K562 (cell line): ENCODE measurements around the gene RAVER2. TPM values are rescaled to one million over a fixed set of nuclear protein-coding genes. Genes with fewer than 3 reads are reported as not detected.

Experiments used
- ATAC-seq: fragments of 200-7000 bp; cut with Tn5 transposase; 3 replicates; pipeline ENCODE4 v1.9.1; 2020; ENCODE audit warnings: moderate library complexity
- BruUV-seq: library from RNA; stranded (reverse); fragments of 400-500 nt; replicated peaks from 2 replicates; lab custom pipeline; 2021; lab: Mats Ljungman, UMichigan
- CTCF ChIA-PET: fragments of 300-600 bp; formaldehyde crosslinking; extraction: SDS; loops from one replicate; lab custom pipeline; 2021; ENCODE audit warnings: low intra/inter-chr PET ratio; lab: Yijun Ruan, JAX
- POLR2A ChIA-PET: fragments of 300-600, 350-650 bp; sonication (Branson Sonifier 250); formaldehyde crosslinking; extraction: SDS; loops from one replicate; lab custom pipeline; 2021; ENCODE audit warnings: antibody characterized with exemption, inconsistent platforms; lab: Yijun Ruan, JAX
- DNase-seq, 4 experiments: peaks; one replicate each; pipeline versions ENCODE4 v3.0.0 to v3.0.0-alpha.2; 2011 to 2018; ENCODE audit warnings: low spot score in 3 of 4, mixed read lengths in 3 of 4; ENCODE audit errors: extremely low read depth in 1 of 4
- FAIRE-seq: peaks from 2 replicates; lab custom pipeline; 2011; peaks lifted over from hg19 to GRCh38; lab: Jason Lieb, UNC
- H2AFZ ChIP-seq: 2 replicates; pipeline ENCODE4 v1.6.0; 2011; ENCODE audit warnings: low read depth, low read length, control low read depth, inconsistent platforms
- H3K27ac ChIP-seq: fragments of 200-600 bp; 3 replicates; pipeline ENCODE4 v1.8.0; 2011; ENCODE audit warnings: low read depth, mild to moderate bottlenecking, control low read depth, inconsistent platforms, low read length, moderate library complexity, mixed read lengths; ENCODE audit errors: extremely low read depth
- H3K27me3 ChIP-seq, 2 experiments: fragments of 300-600 bp in 1 of 2; 2 replicates in 1 of 2; 3 replicates in 1 of 2; pipeline versions ENCODE4 v1.6.0 to v1.8.0; 2011; ENCODE audit warnings: inconsistent platforms in 2 of 2, low read length in 2 of 2, mild to moderate bottlenecking in 1 of 2, mixed read lengths in 1 of 2, moderate library complexity in 1 of 2; ENCODE audit not compliant: control insufficient read depth in 2 of 2, insufficient read depth in 2 of 2
- H3K36me3 ChIP-seq: fragments of 300-600 bp; 3 replicates; pipeline ENCODE4 v1.8.0; 2011; ENCODE audit warnings: mild to moderate bottlenecking, low read length, inconsistent platforms; ENCODE audit not compliant: control insufficient read depth, insufficient read depth
- H3K4me1 ChIP-seq, 2 experiments: fragments of 200-600 bp in 1 of 2; replicated peaks in 1 of 2; 2 replicates in 1 of 2; 3 replicates in 1 of 2; pipeline versions ENCODE4 v1.5.1 to v1.8.0; 2011; ENCODE audit warnings: inconsistent platforms in 2 of 2, low read length in 2 of 2, mild to moderate bottlenecking in 1 of 2, mixed read lengths in 1 of 2, moderate library complexity in 1 of 2; ENCODE audit not compliant: control insufficient read depth in 2 of 2, insufficient read depth in 2 of 2
- H3K4me2 ChIP-seq: 2 replicates; pipeline ENCODE4 v1.6.1; 2011; ENCODE audit warnings: low read length, control low read depth, inconsistent platforms, mixed read lengths; ENCODE audit not compliant: insufficient read depth
- H3K4me3 ChIP-seq: fragments of 200-600 bp; sonication (generic), shearing (Covaris generic); 2 replicates; pipeline ENCODE4 v1.5.1; 2016; ENCODE audit warnings: control low read depth, inconsistent platforms
- H3K79me2 ChIP-seq: fragments of 200-600 bp; 3 replicates; pipeline ENCODE4 v1.8.0; 2011; ENCODE audit warnings: low read length, inconsistent platforms; ENCODE audit not compliant: control insufficient read depth, insufficient read depth
- H3K9ac ChIP-seq, 2 experiments: 2 replicates each; pipeline versions ENCODE4 v1.6.0 to v1.6.1; 2011; ENCODE audit warnings: low read depth in 2 of 2, low read length in 2 of 2, control low read depth in 1 of 2, inconsistent platforms in 1 of 2, mild to moderate bottlenecking in 1 of 2, mixed read lengths in 1 of 2; ENCODE audit not compliant: insufficient read depth in 1 of 2
- H3K9me1 ChIP-seq: one replicate; pipeline ENCODE4 v1.6.0; 2011; ENCODE audit warnings: inconsistent platforms, mild to moderate bottlenecking, low read length, moderate library complexity; ENCODE audit not compliant: control insufficient read depth, insufficient read depth
- H3K9me3 ChIP-seq: replicated peaks from 2 replicates; pipeline ENCODE4 v1.5.1; 2011; ENCODE audit warnings: low read depth, low read length, inconsistent platforms; ENCODE audit not compliant: control insufficient read depth, insufficient read depth
- H4K20me1 ChIP-seq: replicated peaks from 2 replicates; pipeline ENCODE4 v1.6.1; 2011; ENCODE audit warnings: low read length, inconsistent platforms, mixed read lengths; ENCODE audit not compliant: control insufficient read depth, insufficient read depth
- DDX20 ChIP-seq: fragments of 450-650 bp; IDR thresholded peaks from 2 replicates; pipeline ENCODE4 v1.6.1; 2016; ENCODE audit warnings: missing genetic modification characterization, low read depth, mild to moderate bottlenecking, missing compliant biosample characterization, moderate library complexity
- GATAD2B ChIP-seq: fragments of 450-650 bp; IDR thresholded peaks from 2 replicates; pipeline ENCODE4 v1.6.1; 2017; ENCODE audit warnings: mild to moderate bottlenecking, borderline replicate concordance
- HCFC1 ChIP-seq: IDR thresholded peaks from 2 replicates; pipeline ENCODE4 v1.6.1; 2012; ENCODE audit warnings: low read depth, low read length, improper control_type of control experiment
- HDAC2 ChIP-seq: fragments of 450-650 bp; IDR thresholded peaks from 2 replicates; pipeline ENCODE4 v1.6.1; 2016; ENCODE audit warnings: mild to moderate bottlenecking
- HNRNPH1 ChIP-seq: fragments of 200-400 bp; formaldehyde crosslinking; optimal IDR thresholded peaks from 2 replicates; pipeline ENCODE3; 2017; ENCODE audit warnings: low read depth, mild to moderate bottlenecking, low read length, moderate library complexity
- NELFE ChIP-seq: IDR thresholded peaks from 2 replicates; pipeline ENCODE4 v1.6.1; 2011; ENCODE audit warnings: mild to moderate bottlenecking; ENCODE audit not compliant: insufficient read depth, insufficient read length
- POLR2AphosphoS2 ChIP-seq: IDR thresholded peaks from 2 replicates; pipeline ENCODE4 v1.6.1; 2012; ENCODE audit warnings: low read length, improper control_type of control experiment
- POLR2B ChIP-seq: fragments of 450-650 bp; IDR thresholded peaks from 2 replicates; pipeline ENCODE4 v1.6.1; 2018; ENCODE audit warnings: low read depth; ENCODE audit not compliant: partially characterized antibody
- TAF1 ChIP-seq: IDR thresholded peaks from 2 replicates; pipeline ENCODE4 v1.6.1; 2011; ENCODE audit warnings: mild to moderate bottlenecking, low read length, moderate library complexity; ENCODE audit not compliant: insufficient read depth, control insufficient read depth, severe bottlenecking; ENCODE audit errors: extremely low read depth
- TBL1XR1 ChIP-seq, 2 experiments: IDR thresholded peaks; 2 replicates each; pipeline ENCODE4 v1.6.1; 2012; ENCODE audit warnings: improper control_type of control experiment in 2 of 2, low read length in 2 of 2, mild to moderate bottlenecking in 1 of 2
- ZBTB7A ChIP-seq: IDR thresholded peaks from 2 replicates; pipeline ENCODE4 v1.6.1; 2011; ENCODE audit warnings: low read depth, mild to moderate bottlenecking, low read length, moderate library complexity, borderline replicate concordance; ENCODE audit not compliant: control insufficient read depth
- ZNF407 ChIP-seq: fragments of 450-650 bp; IDR thresholded peaks from 2 replicates; pipeline ENCODE4 v1.6.1; 2016; ENCODE audit warnings: low read depth
- WGBS: fragments of 100-300 bp; shearing (Covaris generic); methylation state at CpG from one replicate; pipeline ENCODE4 v1.1.6; 2016; ENCODE audit warnings: low coverage, mixed read lengths; ENCODE audit not compliant: insufficient coverage; ENCODE audit errors: missing lambda C conversion rate; 5-methylcytosine and 5-hydroxymethylcytosine counted together
- in situ Hi-C: fragments of 300-500 bp; cut with MboI; formaldehyde crosslinking; loops from 4 replicates; pipeline ENCODE4 v1.15.0; 2018; ENCODE audit warnings: inconsistent platforms, mixed read lengths
- intact Hi-C: fragments of 100-400 bp; cut with micrococcal nuclease; formaldehyde crosslinking; loops from 2 replicates; pipeline ENCODE4 v1.14.2; 2022
- polyA plus RNA-seq, 8 experiments: library from polyadenylated mRNA; depleted of rRNA in 4 of 8; stranded (reverse) in 5 of 8; unstranded in 3 of 8; fragments of >200 nt; fragmentation: Nextera tagmentation in 2 of 8; fragmentation: Illumina TruSeq in 1 of 8; extraction: Ambion mirVana in 2 of 8; extraction: Trizol in 1 of 8; gene quantifications; 2 replicates each; pipeline versions ENCODE4 v1.2.1 to v1.2.3, GENCODE V29; 2011 to 2014; ENCODE audit warnings: inconsistent platforms in 1 of 8, missing spikeins in 1 of 8
- total RNA-seq, 7 experiments: library from RNA; depleted of rRNA in 6 of 7; stranded (reverse); fragments of >200 nt in 6 of 7; fragmentation: Illumina TruSeq in 2 of 7; extraction: Trizol in 2 of 7; gene quantifications; 2 replicates each; pipeline versions ENCODE4 v1.2.1 to v1.2.3, GENCODE V29; 2011 to 2021; ENCODE audit warnings: low replicate concordance in 1 of 7
- TF ChIP-seq, protein P1 (sequence below): sonication (generic); formaldehyde crosslinking; IDR thresholded peaks from 2 replicates; pipeline ENCODE4 v1.8.1; 2023; ENCODE audit warnings: mild to moderate bottlenecking, missing genetic modification reagents

Gene RAVER2
- total and polyA plus RNA-seq, 9 of the 15 experiments (the other 6 are each of a cell fraction or from before 2014, with no cell fraction given) = 1.8 to 6.1 (median 4.4) TPM

GRCh38 chr1:64838486-64838885 lies 93.6 kb downstream of the RAVER2 start:
- H3K4me2 ChIP-seq = no peak overlapping the region
- no peak overlapping the region for H3K4me3 ChIP-seq
- H4K20me1 ChIP-seq = no peaks in the 10 kb centered on the region
- BruUV-seq = no TSS peak
- WGBS = 94% methylated on average over 4 of the region's 7 CpGs
- ChIA-PET POLR2A (no interaction called here), CTCF (no interaction called here)
- intact Hi-C loops = loop anchor here (5.0 kb wide), 1 partner anchor 184 kb away; no protein-coding TSS in a partner anchor
- H3K36me3 ChIP-seq = peaks cover 75% of the 10 kb centered on the region; the same call in 2 of the 3 replicates
- H2AFZ ChIP-seq = no peak overlapping the region
- ATAC-seq = no peak
- no peaks in the 10 kb centered on the region for H3K27me3 ChIP-seq
- H3K4me1 ChIP-seq = no peaks in the 10 kb centered on the region
- no peak for FAIRE-seq
- H3K27ac ChIP-seq = no peak overlapping the region
- H3K79me2 ChIP-seq = no peaks in the 10 kb centered on the region
- no peaks in the 10 kb centered on the region for H3K9me3 ChIP-seq
- H3K9me1 ChIP-seq = no peaks in the 10 kb centered on the region
- H3K9ac ChIP-seq = no peak overlapping the region
- in situ Hi-C loops = no loop called here
- no peak for DNase-seq
- TF ChIP-seq HNRNPH1 (no peak), TBL1XR1 (IDR thresholded peaks at IDR 0.05; ENCODE audit: low read length in 2 of 2) (no peak), POLR2AphosphoS2 (no peak), ZNF407 (no peak), ZBTB7A (no peak), DDX20 (tag) (no peak), GATAD2B (no peak), TAF1 (no peak), POLR2B (no peak), NELFE (no peak), HCFC1 (no peak), HDAC2 (no peak)
- TF ChIP-seq, protein P1, sequence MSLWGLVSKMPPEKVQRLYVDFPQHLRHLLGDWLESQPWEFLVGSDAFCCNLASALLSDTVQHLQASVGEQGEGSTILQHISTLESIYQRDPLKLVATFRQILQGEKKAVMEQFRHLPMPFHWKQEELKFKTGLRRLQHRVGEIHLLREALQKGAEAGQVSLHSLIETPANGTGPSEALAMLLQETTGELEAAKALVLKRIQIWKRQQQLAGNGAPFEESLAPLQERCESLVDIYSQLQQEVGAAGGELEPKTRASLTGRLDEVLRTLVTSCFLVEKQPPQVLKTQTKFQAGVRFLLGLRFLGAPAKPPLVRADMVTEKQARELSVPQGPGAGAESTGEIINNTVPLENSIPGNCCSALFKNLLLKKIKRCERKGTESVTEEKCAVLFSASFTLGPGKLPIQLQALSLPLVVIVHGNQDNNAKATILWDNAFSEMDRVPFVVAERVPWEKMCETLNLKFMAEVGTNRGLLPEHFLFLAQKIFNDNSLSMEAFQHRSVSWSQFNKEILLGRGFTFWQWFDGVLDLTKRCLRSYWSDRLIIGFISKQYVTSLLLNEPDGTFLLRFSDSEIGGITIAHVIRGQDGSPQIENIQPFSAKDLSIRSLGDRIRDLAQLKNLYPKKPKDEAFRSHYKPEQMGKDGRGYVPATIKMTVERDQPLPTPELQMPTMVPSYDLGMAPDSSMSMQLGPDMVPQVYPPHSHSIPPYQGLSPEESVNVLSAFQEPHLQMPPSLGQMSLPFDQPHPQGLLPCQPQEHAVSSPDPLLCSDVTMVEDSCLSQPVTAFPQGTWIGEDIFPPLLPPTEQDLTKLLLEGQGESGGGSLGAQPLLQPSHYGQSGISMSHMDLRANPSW (CRISPR knock-in tag) = no peak
